ENCODE measurements around the gene GARIN5B. TPM values are rescaled to one million over a fixed set of nuclear protein-coding genes. Genes with fewer than 3 reads are reported as not detected.
A peak's percentile ranks its signal among the peaks of the same experiment; 100 is the strongest.

Gene GARIN5B
- total RNA-seq, 1 donor from 2014 or later = not detected

GRCh38 chr19:55386493-55386971, 23.5 kb upstream of the GARIN5B start:
- Mint-ChIP-seq H3K27ac (peak overlapping the region; percentile 99), H3K36me3 (ENCODE audit: low read depth) (peaks cover 59% of the 10 kb centered on the region), H3K4me1 (peaks cover 67% of the 10 kb centered on the region), H3K27me3 (no peaks in the 10 kb centered on the region), H3K9me3 (no peaks in the 10 kb centered on the region), H3K4me3 (peak overlapping the region; percentile 100)
- CTCF ChIA-PET = interaction anchor here (1.1 kb wide), 1 partner anchor 117 kb away, joined by 3 read pairs; no protein-coding TSS in a partner anchor
- no peak for TF ChIP-seq CTCF (IDR thresholded peaks at IDR 0.05)
- DNase-seq (no peak), ATAC-seq (ENCODE audit: low read depth) (no peak)
- POLR2A ChIA-PET = interaction anchor here (1.2 to 11.3 kb wide), 6 partner anchors 16 to 131 kb away, joined by 3 to 215 read pairs (median 10); partner anchors contain the start of genes PPP6R1, UBE2S and ZNF628
- intact Hi-C loops (cut with micrococcal nuclease) = loop anchor here (1.0 kb wide), 1 partner anchor 117 kb away; no protein-coding TSS in a partner anchor

GRCh38 chr19:55385724-55386492, 22.8 kb upstream of the GARIN5B start, which contains the start of gene RPL28:
TSS of gene RPL28 (plus strand) at chr19:55385932. CDS start at chr19:55386358, 426 bp downstream.
- DNase-seq (peak; percentile 95), ATAC-seq (ENCODE audit: low read depth) (peak; percentile 79)
- ChIA-PET POLR2A (interaction anchor here (0.5 to 11.3 kb wide), 9 partner anchors 17 to 221 kb away, joined by 3 to 215 read pairs (median 6); partner anchors contain the start of genes ISOC2, PPP6R1, UBE2S and ZNF628), CTCF (no interaction called here)
- H3K36me3 Mint-ChIP-seq (ENCODE audit: low read depth) = peaks cover 52% of the 10 kb centered on the region
- no peaks in the 10 kb centered on the region for H3K9me3 Mint-ChIP-seq
- peaks cover 67% of the 10 kb centered on the region for H3K4me1 Mint-ChIP-seq
- intact Hi-C loops (cut with micrococcal nuclease) = loop anchor here (1.0 to 2.0 kb wide), 12 partner anchors 22 to 1249 kb away; partner anchors contain the start of genes CNOT3, FIZ1, KMT5C and PPP6R1
- no peaks in the 10 kb centered on the region for H3K27me3 Mint-ChIP-seq
- H3K27ac Mint-ChIP-seq = peak within 1 kb of the TSS; percentile 99
- TF ChIP-seq CTCF (IDR thresholded peaks at IDR 0.05) = no peak
- H3K4me3 Mint-ChIP-seq = peak within 1 kb of the TSS; percentile 100

GRCh38 chr19:55384920-55385723, 22.1 kb upstream of the GARIN5B start:
- peaks cover 45% of the 10 kb centered on the region for H3K36me3 Mint-ChIP-seq (ENCODE audit: low read depth)
- ATAC-seq (ENCODE audit: low read depth) = peak; percentile 76
- intact Hi-C loops (cut with micrococcal nuclease) = loop anchor here (1.0 to 2.0 kb wide), 11 partner anchors 23 to 1248 kb away; partner anchors contain the start of genes CNOT3, FIZ1, KMT5C and PPP6R1
- no peaks in the 10 kb centered on the region for H3K27me3 Mint-ChIP-seq
- H3K4me1 Mint-ChIP-seq = peaks cover 63% of the 10 kb centered on the region
- peak; percentile 85 for DNase-seq
- H3K9me3 Mint-ChIP-seq = no peaks in the 10 kb centered on the region
- no peak for TF ChIP-seq CTCF (IDR thresholded peaks at IDR 0.05)
- POLR2A ChIA-PET = interaction anchor here (0.5 to 11.3 kb wide), 19 partner anchors 8 to 269 kb away, joined by 3 to 215 read pairs (median 6); partner anchors contain the start of genes FIZ1, ISOC2, KMT5C and PPP6R1
- H3K4me3 Mint-ChIP-seq = peak overlapping the region; percentile 100
- H3K27ac Mint-ChIP-seq = peak overlapping the region; percentile 99
- CTCF ChIA-PET = interaction anchor here (1.4 to 3.1 kb wide), 6 partner anchors 46 to 244 kb away, joined by 3 to 18 read pairs (median 6); partner anchors contain the start of gene KMT5C

GRCh38 chr19:55384131-55384919, 21.3 kb upstream of the GARIN5B start, which contains the start of gene TMEM238:
TSS of gene TMEM238 (minus strand) at chr19:55384292. CDS start at chr19:55384259, 33 bp downstream.
- no peaks in the 10 kb centered on the region for H3K9me3 Mint-ChIP-seq
- ChIA-PET POLR2A (interaction anchor here (0.5 to 11.3 kb wide), 21 partner anchors 9 to 430 kb away, joined by 3 to 215 read pairs (median 6); partner anchors contain the start of genes FIZ1, ISOC2, KMT5C and PPP6R1), CTCF (interaction anchor here (0.6 to 3.1 kb wide), 14 partner anchors 23 to 243 kb away, joined by 3 to 18 read pairs (median 4); partner anchors contain the start of genes HSPBP1, KMT5C and UBE2S)
- peak within 1 kb of the TSS; percentile 100 for H3K4me3 Mint-ChIP-seq
- TF ChIP-seq CTCF (IDR thresholded peaks at IDR 0.05) = no peak
- intact Hi-C loops (cut with micrococcal nuclease) = loop anchor here (2.0 kb wide), 1 partner anchor 240 kb away; the partner anchor contains the start of gene ZNF784
- H3K4me1 Mint-ChIP-seq = peaks cover 56% of the 10 kb centered on the region
- DNase-seq = peak; percentile 58
- peak within 1 kb of the TSS; percentile 99 for H3K27ac Mint-ChIP-seq
- no peak for ATAC-seq (ENCODE audit: low read depth)
- peaks cover 37% of the 10 kb centered on the region for H3K36me3 Mint-ChIP-seq (ENCODE audit: low read depth)
- H3K27me3 Mint-ChIP-seq = no peaks in the 10 kb centered on the region

All from activated B cell treated with CpG ODN at 0.5 μM for 24 hours (primary cell).